22Rv1 (cell line): ENCODE measurements around the gene CALHM6.

Source experiments
- CTCF ChIP-seq: fragments of 450-650 bp; IDR thresholded peaks from 2 replicates; pipeline ENCODE4 v1.5.1; 2017; ENCODE audit warnings: mild to moderate bottlenecking
- ZFX ChIP-seq: fragments of 450-650 bp; IDR thresholded peaks from 2 replicates; pipeline ENCODE4 v1.6.1; 2017; ENCODE audit warnings: antibody characterized with exemption, borderline replicate concordance

DNA sequence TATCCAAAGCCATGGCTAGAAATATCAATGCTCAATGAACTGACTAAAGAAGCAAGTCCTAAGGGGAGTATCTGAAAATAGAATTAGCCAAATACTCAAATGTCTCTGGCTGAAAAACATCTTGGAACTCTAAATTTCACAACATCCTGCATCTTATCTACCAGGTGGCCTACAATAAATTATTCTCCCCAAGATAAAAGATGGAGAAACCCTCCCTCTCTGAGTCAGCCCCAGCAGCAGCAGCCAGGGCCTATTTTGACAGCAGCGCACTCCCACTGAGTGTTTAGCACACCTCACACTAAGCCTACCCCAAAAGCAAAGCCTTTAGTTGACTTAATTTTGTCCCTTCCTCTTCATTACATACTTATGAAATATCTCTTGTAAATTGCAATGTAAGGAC, 5.9 kb downstream of the CALHM6 start:
- TF ChIP-seq CTCF, result no peak
- TF ChIP-seq ZFX, result no peak
